DMS 273 treated with DMSO at 0.1 percent for 48 hours (cell line): ENCODE measurements around the gene CTNNA3.
"Not testable (repeated sequence)": the region's sequence is repeated elsewhere in the genome, so short reads cannot be mapped to it uniquely, and the experiment has no call there.

Source experiments
- DNase-seq: peaks from one replicate; lab custom pipeline; 2025; lab: John Stamatoyannopoulos, UW

The CTNNA3 gene

GRCh38 chr10:67696029-67696428 lies at the start of gene CTNNA3:
Gene CTNNA3 (minus strand): TSS chr10:67696195.
- no peak for DNase-seq

GRCh38 chr10:67735430-67735829 lies 39.4 kb upstream of the CTNNA3 start:
- DNase-seq: no peak

GRCh38 chr10:67733511-67733910 lies 37.5 kb upstream of the CTNNA3 start:
- DNase-seq: no peak

- DNase-seq: no peak
These were observed 29.6 kb upstream of the CTNNA3 start for GRCh38 chr10:67725567-67725966.

- no peak for DNase-seq
These were observed 27.6 kb upstream of the CTNNA3 start for GRCh38 chr10:67723601-67724000.

GRCh38 chr10:67722113-67722512 lies 26.1 kb upstream of the CTNNA3 start:
- DNase-seq: no peak

- DNase-seq: not testable (repeated sequence)
These were observed 20.5 kb upstream of the CTNNA3 start for GRCh38 chr10:67716455-67716854.

GRCh38 chr10:67705921-67706320 lies 9.9 kb upstream of the CTNNA3 start:
- DNase-seq: no peak

- DNase-seq: not testable (repeated sequence)
These were observed 3.7 kb upstream of the CTNNA3 start for GRCh38 chr10:67699613-67700270.

GRCh38 chr10:67698164-67698563 lies 2.2 kb upstream of the CTNNA3 start:
- no peak for DNase-seq

- DNase-seq: peak; percentile 6
These were observed 1.7 kb upstream of the CTNNA3 start for GRCh38 chr10:67697724-67698131.

GRCh38 chr10:67696679-67697078 lies 684 bp upstream of the CTNNA3 start:
- DNase-seq: no peak

GRCh38 chr10:67695555-67695954 lies 440 bp downstream of the CTNNA3 start:
- no peak for DNase-seq

GRCh38 chr10:67691861-67692260 lies 4.1 kb downstream of the CTNNA3 start:
- not testable (repeated sequence) for DNase-seq

GRCh38 chr10:67690540-67690939 lies 5.5 kb downstream of the CTNNA3 start:
- DNase-seq: not testable (repeated sequence)

GRCh38 chr10:67684140-67684539 lies 11.9 kb downstream of the CTNNA3 start:
- DNase-seq: not testable (repeated sequence)

- no peak for DNase-seq
These were observed 17.5 kb downstream of the CTNNA3 start for GRCh38 chr10:67678335-67678974.

- DNase-seq: no peak
These were observed 19.7 kb downstream of the CTNNA3 start for GRCh38 chr10:67676208-67676825.

- DNase-seq: no peak
These were observed 25.6 kb downstream of the CTNNA3 start for GRCh38 chr10:67670401-67670800.

GRCh38 chr10:67669978-67670377 lies 26.0 kb downstream of the CTNNA3 start:
- no peak for DNase-seq

- no peak for DNase-seq
These were observed 27.5 kb downstream of the CTNNA3 start for GRCh38 chr10:67668448-67668847.

GRCh38 chr10:67667035-67667425 lies 29.0 kb downstream of the CTNNA3 start:
- no peak for DNase-seq

GRCh38 chr10:67666416-67667034 lies 29.5 kb downstream of the CTNNA3 start:
- DNase-seq: no peak
